ENCODE results near the gene RSU1. TPM values are rescaled to one million over a fixed set of nuclear protein-coding genes. Genes with fewer than 3 reads are reported as not detected.

Gene RSU1
- polyA plus RNA-seq, 1 experiment, result 277 TPM

GRCh38 chr10:16789765-16790164 lies 27.5 kb downstream of the RSU1 start:
- POLR2A ChIA-PET, result no interaction called here
- Histone ChIP-seq H3K36me3 (ENCODE audit: control insufficient read depth, insufficient read depth, low read length) (no peaks in the 10 kb centered on the region), H3K4me3 (ENCODE audit: low read depth, low read length) (no peak overlapping the region), H3K27me3 (ENCODE audit: control insufficient read depth, insufficient read depth, low read length) (no peaks in the 10 kb centered on the region)
- TF ChIP-seq, protein P1, sequence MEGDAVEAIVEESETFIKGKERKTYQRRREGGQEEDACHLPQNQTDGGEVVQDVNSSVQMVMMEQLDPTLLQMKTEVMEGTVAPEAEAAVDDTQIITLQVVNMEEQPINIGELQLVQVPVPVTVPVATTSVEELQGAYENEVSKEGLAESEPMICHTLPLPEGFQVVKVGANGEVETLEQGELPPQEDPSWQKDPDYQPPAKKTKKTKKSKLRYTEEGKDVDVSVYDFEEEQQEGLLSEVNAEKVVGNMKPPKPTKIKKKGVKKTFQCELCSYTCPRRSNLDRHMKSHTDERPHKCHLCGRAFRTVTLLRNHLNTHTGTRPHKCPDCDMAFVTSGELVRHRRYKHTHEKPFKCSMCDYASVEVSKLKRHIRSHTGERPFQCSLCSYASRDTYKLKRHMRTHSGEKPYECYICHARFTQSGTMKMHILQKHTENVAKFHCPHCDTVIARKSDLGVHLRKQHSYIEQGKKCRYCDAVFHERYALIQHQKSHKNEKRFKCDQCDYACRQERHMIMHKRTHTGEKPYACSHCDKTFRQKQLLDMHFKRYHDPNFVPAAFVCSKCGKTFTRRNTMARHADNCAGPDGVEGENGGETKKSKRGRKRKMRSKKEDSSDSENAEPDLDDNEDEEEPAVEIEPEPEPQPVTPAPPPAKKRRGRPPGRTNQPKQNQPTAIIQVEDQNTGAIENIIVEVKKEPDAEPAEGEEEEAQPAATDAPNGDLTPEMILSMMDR (IDR thresholded peaks at IDR 0.05; ENCODE audit: insufficient read depth, low read depth, low read length), result no peak
- CTCF ChIA-PET, result no interaction called here
- DNase-seq (ENCODE audit: low read depth), result no peak

- no peak for DNase-seq (ENCODE audit: low read depth)
- ChIA-PET POLR2A (no interaction called here), CTCF (no interaction called here)
- no peaks in the 10 kb centered on the region for H3K27me3 ChIP-seq (ENCODE audit: control insufficient read depth, insufficient read depth, low read length)
- no peak overlapping the region for H3K4me3 ChIP-seq (ENCODE audit: low read depth, low read length)
- H3K36me3 ChIP-seq (ENCODE audit: control insufficient read depth, insufficient read depth, low read length), result no peaks in the 10 kb centered on the region
- TF ChIP-seq, protein P1 (IDR thresholded peaks at IDR 0.05; ENCODE audit: insufficient read depth, low read depth, low read length), result no peak
Observed at GRCh38 chr10:16789261-16789660, 28.0 kb downstream of the RSU1 start.

DNA sequence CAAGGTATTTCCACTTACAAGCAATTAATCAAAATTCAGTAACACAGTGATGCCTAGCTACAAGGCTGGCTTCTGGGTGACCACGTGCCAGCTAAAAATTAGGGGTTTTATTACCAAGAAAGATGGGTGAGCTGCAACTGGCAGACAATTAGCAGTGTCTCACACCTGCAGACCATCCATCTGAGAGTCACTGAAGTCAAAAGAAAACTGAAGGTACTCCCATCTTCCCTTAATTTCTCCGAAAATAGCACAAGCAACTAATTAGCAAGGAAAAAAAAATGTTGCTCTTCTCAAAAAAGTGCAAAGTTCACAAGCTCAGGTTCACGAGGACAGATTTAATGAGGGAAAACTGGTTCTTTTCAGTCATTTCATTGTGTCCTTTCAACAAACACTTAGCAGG lies 28.4 kb downstream of the RSU1 start:
- DNase-seq (ENCODE audit: low read depth), result no peak
- Histone ChIP-seq H3K27me3 (ENCODE audit: control insufficient read depth, insufficient read depth, low read length) (no peaks in the 10 kb centered on the region), H3K4me3 (ENCODE audit: low read depth, low read length) (no peak overlapping the region), H3K36me3 (ENCODE audit: control insufficient read depth, insufficient read depth, low read length) (no peaks in the 10 kb centered on the region)
- POLR2A ChIA-PET, result no interaction called here
- TF ChIP-seq, protein P1 (IDR thresholded peaks at IDR 0.05; ENCODE audit: insufficient read depth, low read depth, low read length), result no peak
- CTCF ChIA-PET, result no interaction called here

- ChIA-PET POLR2A (no interaction called here), CTCF (no interaction called here)
- Histone ChIP-seq H3K4me3 (ENCODE audit: low read depth, low read length) (no peak overlapping the region), H3K36me3 (ENCODE audit: control insufficient read depth, insufficient read depth, low read length) (no peaks in the 10 kb centered on the region), H3K27me3 (ENCODE audit: control insufficient read depth, insufficient read depth, low read length) (no peaks in the 10 kb centered on the region)
- DNase-seq (ENCODE audit: low read depth), result no peak
- TF ChIP-seq, protein P1 (IDR thresholded peaks at IDR 0.05; ENCODE audit: insufficient read depth, low read depth, low read length), result no peak
Observed at GRCh38 chr10:16788125-16788524, 29.1 kb downstream of the RSU1 start.

DNA sequence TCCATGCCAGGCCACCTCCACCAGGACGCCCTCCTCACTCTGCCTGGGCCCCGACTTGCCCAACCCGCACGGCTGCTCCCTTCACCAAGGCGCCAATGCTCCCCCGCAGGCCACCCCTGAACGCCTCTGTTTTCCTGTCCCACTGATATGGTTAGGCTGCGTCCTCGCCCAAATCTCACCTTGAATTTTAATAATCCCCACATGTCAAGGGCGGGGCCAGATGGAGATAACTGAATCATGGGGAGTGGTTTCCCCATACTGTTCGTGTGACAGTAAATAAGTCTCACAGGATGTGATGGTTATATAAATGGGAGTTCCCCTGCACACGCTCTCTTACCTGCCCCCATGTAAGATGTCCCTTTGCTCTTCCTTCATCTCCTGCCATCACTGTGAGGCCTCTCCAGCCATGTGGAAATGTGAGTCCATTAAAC lies 29.8 kb downstream of the RSU1 start:
- Histone ChIP-seq H3K27me3 (ENCODE audit: control insufficient read depth, insufficient read depth, low read length) (no peaks in the 10 kb centered on the region), H3K36me3 (ENCODE audit: control insufficient read depth, insufficient read depth, low read length) (no peaks in the 10 kb centered on the region), H3K4me3 (ENCODE audit: low read depth, low read length) (no peak overlapping the region)
- TF ChIP-seq, protein P1 (IDR thresholded peaks at IDR 0.05; ENCODE audit: insufficient read depth, low read depth, low read length), result no peak
- POLR2A ChIA-PET, result no interaction called here
- CTCF ChIA-PET, result interaction anchor here (1.3 kb wide), 1 partner anchor 10 kb away, joined by 8 read pairs; no protein-coding TSS in a partner anchor
- DNase-seq (ENCODE audit: low read depth), result no peak
